HG03565 (cell line): Measurements from ENCODE around the gene RPS6KA2.

Experiments
- ATAC-seq: cut with Tn5 transposase; IDR thresholded peaks from one replicate; pipeline ENCODE4 v1.9.1; 2021; ENCODE audit warnings: mild to moderate bottlenecking, moderate library complexity; ENCODE audit not compliant: unreplicated experiment

RPS6KA2 gene

DNA sequence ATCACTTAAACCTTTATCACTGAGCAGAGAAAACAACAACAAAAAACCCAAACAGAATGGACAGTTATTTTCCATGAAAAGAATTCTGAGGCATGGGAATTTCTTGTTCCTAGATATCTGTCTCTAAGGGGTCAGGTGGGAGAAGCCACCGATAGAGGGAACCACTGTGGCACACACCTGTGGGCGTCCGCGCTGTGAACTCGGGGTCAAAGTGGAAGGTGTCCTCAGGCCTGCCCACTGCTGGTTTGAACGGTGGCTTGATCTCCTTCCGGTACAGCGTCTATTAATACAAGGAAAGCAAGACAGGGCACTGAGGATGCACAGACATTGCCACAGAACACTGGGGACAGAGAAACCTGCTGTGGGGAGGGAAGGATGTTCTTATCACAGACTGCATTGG is 167.8 kb downstream of the RPS6KA2 start:
- ATAC-seq, result no peak

DNA sequence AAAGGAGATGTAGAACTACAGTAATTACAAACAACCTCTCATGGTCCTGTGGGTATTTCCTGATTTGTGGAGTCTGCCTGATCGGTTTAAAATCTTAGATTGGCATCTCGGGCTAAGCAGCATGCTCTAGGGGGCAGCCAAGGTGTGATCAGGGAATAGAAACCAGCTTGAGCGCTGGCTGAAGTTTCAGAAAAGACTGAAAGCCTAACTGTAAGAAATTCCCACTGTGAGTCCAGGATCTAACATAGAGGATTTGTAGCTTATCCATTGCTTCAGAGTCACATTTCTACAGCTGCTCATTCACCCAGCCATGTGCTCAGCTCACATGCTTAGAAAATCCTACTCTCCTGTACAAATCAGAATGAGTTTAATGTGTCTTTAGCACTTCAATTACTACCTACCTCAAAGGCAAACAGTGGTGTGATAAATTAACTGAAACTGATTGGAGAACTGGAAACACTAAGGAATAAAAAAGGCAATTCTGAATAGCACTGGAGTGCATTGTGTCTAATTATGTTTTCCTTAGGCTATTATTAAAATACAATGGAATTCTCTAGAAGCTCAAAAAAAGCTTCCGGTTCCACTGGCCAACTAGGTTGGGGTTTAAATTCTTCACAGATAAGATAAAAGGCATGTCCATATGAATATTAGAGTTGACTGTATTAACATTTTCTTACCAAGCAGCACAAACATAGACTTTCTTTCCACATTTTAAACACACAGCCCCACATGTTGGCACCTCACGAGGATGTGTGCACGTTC is 170.5 kb downstream of the RPS6KA2 start:
- no peak for ATAC-seq

DNA sequence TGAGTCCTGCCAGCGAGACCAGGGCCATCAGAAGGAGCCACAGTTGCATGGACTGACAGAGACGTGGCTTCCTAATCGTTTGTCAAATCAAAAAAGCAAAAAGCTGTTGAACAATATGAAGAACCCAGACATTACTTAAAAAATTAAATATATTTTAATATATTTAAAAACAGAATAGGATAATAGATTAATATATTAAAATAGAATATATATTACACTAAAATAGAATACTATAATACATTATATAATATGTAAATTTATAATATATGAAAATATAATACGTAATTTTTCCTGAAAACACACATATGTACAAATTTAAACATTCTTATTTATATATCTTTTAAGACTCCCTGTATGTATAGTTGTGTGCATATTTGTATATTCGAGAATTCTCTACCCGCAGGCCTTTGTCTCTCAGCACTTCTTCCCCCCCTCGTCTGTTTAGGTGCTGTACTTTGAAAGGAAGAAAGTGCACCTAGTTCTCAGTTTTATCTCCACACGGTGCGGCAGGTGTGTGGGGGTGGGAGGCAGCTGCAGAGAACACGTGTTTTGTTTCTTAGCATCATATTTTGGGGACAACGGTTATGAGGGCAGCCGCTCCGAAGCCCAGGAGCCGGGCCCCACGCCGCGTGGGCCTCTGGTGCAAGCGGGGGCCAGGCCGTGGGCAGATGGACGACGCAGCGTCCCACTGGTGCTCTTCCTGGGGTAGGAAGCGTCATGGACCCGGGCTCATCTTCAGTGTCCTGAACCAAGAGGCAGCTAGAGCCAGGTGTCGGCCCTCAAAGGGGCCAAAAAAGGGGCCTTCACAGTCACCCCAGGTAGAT is 172.1 kb downstream of the RPS6KA2 start:
- no peak for ATAC-seq

DNA sequence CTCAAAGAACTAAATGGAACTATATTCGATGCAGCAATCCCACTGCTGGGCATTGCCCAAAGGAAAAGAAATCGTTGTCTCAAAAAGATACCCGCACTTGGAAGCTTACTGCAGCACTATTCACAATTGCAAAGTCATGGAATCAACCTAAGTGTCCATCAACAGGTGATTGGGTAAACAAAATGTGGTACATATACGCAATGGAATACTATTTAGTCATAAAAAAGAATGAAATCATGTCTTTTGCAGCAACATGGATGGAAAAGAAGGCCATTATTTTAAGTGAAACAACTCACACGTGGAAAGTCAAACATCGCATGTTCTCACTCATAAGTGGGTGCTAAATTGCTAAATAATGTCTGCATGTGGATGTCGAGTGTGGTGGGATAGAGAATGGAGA is 173.4 kb downstream of the RPS6KA2 start:
- ATAC-seq, result no peak

DNA sequence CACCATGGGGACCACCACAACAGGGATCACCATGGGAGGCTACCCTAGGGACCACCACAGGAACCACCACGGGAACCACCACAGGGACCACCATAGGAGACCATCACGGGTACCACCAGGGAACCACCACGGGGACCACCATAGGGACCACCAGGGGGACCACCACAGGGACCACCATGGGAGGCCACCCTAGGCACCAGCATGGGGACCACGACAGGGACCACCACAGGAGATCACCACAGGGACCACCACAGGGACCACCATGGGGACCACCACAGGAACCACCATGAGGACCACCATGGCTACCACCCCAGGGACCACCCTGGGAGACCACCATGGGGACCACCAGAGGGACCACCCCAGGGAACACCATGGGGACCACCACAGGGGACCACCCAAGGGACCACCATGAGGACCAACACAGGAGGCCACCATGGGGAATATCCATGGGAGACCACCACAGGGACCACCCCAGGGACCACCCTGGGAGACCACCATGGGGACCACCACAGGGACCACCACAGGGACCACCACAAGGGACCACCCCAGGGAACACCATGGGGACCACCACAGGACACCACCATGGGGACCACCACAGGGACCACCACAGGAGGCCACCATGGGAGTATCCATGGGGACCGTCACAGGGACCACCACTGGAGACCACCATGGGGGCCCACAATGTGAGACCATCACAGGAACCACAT is 176.7 kb downstream of the RPS6KA2 start:
- ATAC-seq, result no peak

DNA sequence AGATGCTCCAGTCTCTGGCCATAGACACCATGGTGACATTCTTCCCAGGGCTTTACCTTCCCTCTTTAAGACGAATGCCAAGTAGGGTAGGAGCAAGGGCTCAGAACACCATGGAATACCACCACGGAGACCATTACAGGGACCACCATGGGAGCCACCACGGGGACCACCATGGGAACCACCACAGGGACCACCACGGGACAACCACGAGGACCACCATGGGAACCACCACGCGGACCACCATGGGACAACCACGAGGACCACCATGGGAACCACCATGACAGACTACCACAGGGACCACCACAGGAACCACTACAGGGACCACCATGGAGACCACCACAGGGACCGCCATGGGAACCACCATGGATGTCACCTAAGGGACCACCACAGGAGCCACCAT is 177.4 kb downstream of the RPS6KA2 start:
- ATAC-seq, result no peak

DNA sequence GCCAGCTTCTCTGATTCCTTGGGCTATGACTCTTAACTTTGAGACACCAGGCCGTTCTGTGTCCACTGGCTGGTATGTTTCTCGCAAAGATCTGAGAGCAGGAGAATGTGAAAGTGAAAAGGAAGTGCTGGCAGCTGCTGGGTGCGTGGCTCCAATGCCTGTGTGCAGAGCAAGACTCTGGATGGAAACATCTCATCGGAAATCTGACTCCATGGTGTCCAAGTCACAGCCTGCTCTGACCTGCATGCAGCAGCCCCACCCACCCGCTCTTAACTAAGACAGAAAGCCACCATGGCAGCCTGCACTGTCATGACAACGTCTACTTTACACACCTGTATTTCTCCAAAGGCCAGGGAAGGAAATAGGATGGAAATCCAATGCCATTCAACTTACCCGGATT is 178.0 kb downstream of the RPS6KA2 start:
- ATAC-seq, result no peak

DNA sequence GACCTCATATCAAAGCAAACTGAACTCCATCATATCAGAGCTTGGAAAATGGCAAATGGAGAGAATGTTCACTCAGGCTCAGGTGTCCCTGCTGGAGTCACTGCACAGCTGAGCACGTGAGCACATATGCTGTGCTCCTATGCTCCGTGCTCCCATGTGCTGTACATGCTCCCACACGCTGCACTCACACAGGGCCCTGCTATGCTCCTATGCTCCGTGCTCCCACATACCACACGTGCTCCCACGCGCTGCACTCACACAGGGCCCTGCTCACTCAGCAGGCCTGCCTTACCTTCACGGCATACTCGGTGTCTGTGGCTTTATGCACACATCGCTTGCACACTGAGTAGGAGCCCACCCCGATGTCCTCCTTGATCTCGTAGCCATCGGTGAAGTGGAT is 178.6 kb downstream of the RPS6KA2 start:
- ATAC-seq, result no peak

DNA sequence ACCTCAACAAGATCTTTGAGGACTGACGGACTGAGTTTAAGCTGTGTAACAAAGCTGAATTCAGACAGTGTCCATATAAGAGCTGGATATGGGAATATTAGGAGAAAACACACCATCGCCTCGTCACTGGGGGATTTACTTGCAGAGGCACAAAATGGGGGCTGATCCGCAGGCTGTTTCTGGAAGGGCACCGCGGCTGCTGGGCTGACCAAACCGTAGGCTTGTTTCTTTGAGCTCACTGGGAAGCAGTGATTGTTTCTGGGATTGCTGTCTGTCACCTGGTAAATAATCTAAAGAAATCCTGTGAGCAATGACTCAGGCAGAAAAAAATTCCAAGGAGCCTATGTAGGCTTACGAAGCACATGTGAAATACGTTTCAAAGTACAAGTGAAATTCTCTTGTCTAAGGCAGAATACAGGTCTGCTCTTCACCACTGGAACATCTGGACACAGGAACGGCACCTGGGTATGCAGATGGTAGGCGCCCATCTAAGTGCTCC is 180.4 kb downstream of the RPS6KA2 start:
- ATAC-seq, result no peak

DNA sequence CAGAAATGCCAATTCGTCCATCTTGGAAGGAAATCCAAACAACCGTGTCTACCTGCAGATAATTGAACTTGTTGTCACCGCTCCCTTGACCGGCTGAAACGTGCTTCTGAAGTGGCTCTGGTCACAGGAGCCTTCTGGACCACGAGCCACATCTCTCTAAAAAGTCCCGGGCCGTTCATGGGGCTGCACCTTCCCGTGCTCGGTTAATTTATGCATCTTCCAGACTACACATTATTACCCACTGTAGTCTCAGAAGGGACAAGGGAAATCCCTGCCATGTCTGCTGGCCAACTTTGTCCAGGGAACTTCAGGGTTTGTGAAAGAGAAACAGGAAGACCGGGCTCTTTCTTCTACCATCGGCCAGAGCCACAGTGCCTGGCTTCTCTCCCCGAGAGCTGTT is 180.9 kb downstream of the RPS6KA2 start:
- ATAC-seq, result no peak

DNA sequence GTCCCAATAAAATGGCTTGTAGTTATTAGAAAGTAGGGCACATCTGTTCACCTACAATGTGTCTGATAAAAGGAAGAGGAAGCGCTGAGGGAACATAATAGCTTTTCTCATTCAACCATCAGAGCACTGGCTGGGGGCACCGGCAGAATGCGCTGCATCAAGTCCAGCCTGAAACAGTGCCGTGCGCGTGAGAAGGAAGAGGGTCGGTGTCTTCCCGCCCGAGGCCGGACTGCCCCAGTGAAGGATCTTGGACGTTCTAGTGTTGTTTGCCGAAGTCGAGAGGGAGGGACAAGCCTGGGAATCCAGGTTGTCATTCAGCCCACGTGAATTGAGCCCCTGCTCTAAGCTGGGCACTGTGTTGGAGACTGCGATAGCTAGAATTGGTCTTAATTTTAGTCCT is 182.6 kb downstream of the RPS6KA2 start:
- no peak for ATAC-seq

DNA sequence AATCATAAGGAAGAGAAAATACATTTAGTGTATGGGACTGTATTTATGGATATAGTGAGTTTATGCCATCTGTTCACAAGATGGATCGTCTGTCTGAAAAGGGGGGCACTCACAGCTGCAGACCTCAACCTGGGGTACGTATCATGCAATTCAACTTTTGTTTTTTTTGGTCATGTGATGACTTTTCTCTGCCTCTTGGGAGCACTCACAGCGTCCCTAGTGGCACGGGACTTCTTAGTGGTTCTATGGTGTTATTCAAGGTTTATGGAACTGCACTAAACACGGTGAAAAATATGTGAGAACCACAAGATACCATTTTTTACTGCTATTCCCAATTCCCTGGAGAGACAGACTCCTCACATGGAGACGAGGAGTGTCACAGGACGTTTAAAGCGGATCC is 183.9 kb downstream of the RPS6KA2 start:
- no peak for ATAC-seq

DNA sequence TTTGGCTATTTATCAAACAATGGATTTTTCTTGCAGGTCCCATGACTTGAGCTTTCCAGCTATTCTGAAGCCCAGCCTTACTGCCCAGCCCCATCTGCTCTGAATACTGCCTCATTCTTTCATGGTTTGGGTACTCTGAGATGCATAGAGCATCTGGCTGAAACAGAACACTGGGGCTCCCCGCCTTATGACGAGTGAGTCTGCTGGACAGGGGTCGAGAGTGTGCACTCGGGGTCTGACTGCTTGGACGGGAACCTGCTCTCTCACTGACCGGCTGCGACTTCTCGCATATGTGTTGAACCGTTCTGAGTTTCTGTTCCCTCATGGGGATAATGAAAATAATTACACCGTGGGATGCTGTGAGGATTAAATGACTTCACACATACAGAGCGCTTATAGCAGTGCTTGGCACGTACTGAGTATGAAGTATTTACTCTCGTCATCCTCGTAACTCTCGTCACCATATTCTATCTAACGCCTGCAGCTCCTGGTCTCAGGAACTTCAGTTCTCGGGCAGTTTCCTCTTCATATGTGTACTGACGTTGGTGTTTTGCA is 184.8 kb downstream of the RPS6KA2 start:
- no peak for ATAC-seq

DNA sequence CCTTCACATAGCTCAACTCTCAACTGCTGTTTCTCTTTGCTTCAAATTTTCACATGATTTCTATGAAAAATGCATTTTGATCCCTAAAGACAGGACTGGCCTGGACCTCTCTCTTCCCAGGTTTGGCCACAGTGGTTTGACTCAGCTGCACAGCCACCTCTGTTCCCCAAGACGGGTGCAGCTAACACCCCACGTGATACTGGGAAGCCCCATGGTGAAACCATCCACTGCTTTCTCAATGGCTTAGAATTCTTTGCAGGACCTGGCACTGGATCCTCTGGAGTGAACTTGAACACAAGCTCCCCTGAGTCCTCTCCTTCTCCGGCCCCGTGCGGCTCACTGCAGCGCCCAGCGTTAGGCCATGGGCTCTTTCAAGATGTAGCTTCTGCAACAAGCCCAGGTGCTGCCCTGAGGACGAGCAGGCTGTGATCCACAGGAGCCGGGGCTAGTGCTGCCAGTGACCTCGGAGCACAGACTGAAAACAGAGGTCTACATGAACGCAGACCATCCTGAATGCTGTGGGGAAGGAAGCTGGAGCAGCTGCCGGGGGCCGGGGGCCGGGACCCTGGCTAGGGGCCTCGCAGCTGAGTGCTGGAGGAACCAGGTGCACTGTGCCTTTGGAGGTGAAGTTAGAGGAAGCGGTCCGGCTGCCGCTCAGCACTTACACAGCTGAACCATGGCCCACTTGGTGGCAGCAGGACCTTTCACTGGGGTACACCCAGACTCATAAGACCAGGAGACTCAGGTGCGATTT is 185.5 kb downstream of the RPS6KA2 start:
- no peak for ATAC-seq

DNA sequence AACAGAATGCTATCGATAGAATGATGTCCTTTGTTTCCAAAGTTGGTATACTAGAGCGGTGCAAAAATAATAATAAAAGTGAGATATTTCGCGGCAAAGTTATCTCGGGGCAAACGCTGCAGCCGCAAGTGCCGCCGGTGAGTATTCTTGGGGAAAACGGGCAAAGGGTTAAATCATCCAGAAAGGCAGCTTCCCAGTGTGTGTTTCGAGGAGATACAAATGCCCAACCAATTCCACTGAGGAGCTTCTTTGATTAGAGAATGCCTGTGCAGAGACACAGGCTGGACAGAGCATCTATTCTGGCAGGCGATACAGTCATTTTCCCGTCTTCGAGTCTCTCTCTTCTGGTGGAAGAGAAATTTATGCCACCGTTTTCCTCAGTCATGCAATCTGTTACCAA is 186.3 kb downstream of the RPS6KA2 start:
- no peak for ATAC-seq

DNA sequence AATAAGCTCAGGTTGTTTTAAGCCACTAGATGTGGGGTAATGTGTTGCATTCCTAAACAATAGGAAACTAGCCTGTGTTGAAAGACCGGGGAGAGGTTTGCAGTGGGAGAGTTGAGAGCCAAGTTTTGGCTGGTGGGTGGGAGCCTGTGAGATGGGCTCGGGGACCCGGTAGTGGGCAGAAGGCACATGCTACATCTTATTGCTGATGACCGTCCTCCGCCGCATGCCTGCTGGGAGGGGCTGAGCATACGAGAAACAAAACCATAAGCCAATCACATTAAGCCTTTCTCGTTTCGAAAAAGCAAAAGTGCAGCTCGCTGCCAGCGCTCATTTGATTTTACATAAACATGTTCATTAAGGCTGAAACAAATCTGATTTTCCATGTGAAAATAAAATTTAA is 186.9 kb downstream of the RPS6KA2 start:
- ATAC-seq, result no peak

DNA sequence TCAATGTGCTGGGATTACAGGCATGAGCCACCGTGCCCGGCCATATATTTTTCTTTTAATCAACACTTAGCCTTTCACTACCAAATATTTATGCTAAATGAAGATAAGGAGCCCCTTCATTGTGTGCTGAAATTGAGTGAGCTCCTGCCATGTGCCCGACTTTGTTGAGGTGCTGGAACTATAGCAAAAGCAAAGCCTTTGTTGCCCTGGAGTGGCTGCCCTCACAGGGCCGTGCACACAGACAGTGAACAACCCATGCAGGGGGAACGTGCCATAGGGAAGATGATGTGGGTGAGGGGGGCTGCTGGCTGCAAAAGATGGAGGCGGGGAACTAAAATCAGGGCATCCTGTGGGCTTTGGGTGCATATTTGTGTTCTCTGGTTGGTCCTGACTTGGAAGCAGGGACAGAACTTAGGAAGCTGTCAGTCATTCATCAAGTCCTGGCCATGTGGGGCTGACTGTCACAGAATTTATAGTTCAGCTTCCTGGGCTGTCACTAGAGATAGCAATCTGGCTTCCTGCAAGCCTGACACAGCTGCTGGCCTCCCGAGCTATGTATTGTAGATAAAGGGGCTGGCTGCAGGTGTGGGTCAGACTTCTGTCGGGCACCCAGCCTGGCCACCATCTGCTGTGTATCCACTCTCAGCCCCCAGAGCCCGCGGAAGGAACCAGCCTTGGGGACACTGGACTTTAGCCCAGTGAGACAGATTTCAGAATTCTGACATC is 187.5 kb downstream of the RPS6KA2 start:
- no peak for ATAC-seq

DNA sequence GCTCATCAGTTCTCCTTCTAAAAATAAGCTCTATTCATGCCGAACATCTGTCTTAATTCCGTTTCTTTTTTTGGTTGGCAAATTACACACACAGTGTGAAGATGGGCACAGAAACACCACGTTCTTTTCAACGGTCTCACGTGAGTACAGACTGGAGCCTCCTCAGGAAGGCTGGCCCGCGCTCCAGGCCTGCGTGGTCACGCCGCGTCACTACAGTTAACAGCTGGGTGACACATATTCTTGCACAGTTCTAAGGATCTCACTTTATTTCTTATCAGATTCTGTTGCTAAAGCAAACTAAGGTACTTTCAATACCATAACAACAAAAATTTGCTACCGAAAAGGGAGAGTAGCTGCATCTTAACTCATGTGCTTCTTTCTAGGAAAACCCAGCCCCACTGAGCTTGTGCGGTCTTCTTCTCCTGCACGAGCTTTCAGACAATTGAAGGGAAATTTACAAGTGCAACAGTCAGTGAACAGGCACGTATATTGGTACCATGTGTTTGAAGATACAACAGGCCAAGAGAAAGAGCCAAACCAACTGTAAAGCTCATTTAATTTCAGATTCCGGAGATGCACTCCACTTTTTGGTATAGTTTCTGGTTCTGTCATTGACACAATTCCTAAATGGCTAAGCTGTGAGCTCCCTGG is 188.7 kb downstream of the RPS6KA2 start:
- no peak for ATAC-seq

DNA sequence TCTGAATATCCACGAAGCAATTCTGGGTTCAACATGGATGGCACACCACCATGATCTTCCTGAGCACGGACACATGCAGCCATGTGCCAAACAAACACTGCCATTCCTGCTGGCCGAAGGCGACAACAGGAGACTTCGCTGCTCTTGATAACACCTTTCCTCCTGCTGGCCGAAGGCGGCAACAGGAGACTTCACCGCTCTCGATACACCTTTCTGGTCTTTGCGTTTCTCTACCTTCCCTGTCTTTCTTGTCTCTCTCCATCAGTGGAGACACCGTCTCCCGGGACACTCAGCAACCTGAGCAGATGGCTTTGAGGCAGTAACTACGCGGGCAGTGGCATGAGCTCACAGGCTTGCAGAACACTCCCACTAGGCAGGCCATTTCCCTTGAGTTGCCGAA is 189.4 kb downstream of the RPS6KA2 start:
- no peak for ATAC-seq
